ENCODE data around the gene RWDD4.
"Not testable (repeated sequence)": the region's sequence is repeated elsewhere in the genome, so short reads cannot be mapped to it uniquely, and the experiment has no call there.

The RWDD4 gene

GRCh38 chr4:183658362-183659028 lies 490 bp downstream of the RWDD4 start:
- Mint-ChIP-seq H3K4me3 (peak overlapping the region; percentile 94), H3K4me1 (ENCODE audit: low read depth) (peaks cover 38% of the 10 kb centered on the region), H3K27me3 (no peaks in the 10 kb centered on the region), H3K27ac (peak overlapping the region; percentile 96), H3K9me3 (no peaks in the 10 kb centered on the region), H3K36me3 (ENCODE audit: low read depth) (peaks cover 24% of the 10 kb centered on the region)

- Mint-ChIP-seq H3K4me1 (ENCODE audit: low read depth) (peaks cover 38% of the 10 kb centered on the region), H3K9me3 (no peaks in the 10 kb centered on the region), H3K36me3 (ENCODE audit: low read depth) (peaks cover 32% of the 10 kb centered on the region), H3K27ac (peak overlapping the region; percentile 96), H3K4me3 (peak overlapping the region; percentile 94), H3K27me3 (no peaks in the 10 kb centered on the region)
Measured at GRCh38 chr4:183657564-183657963, 1.4 kb downstream of the RWDD4 start.

- Mint-ChIP-seq H3K27me3 (no peaks in the 10 kb centered on the region), H3K9me3 (no peaks in the 10 kb centered on the region), H3K36me3 (ENCODE audit: low read depth) (peaks cover 59% of the 10 kb centered on the region), H3K27ac (no peak overlapping the region), H3K4me3 (no peak overlapping the region), H3K4me1 (ENCODE audit: low read depth) (no peaks in the 10 kb centered on the region)
Measured at GRCh38 chr4:183645326-183645725, 13.7 kb downstream of the RWDD4 start.

- H3K27me3 Mint-ChIP-seq = no peaks in the 10 kb centered on the region
- H3K9me3 Mint-ChIP-seq = no peaks in the 10 kb centered on the region
- H3K27ac Mint-ChIP-seq = no peak overlapping the region
- H3K36me3 Mint-ChIP-seq (ENCODE audit: low read depth) = peaks cover 22% of the 10 kb centered on the region
- peaks cover 16% of the 10 kb centered on the region for H3K4me1 Mint-ChIP-seq (ENCODE audit: low read depth)
- no peak overlapping the region for H3K4me3 Mint-ChIP-seq
Measured at GRCh38 chr4:183639291-183639690, 19.7 kb downstream of the RWDD4 start.

- no peaks in the 10 kb centered on the region for H3K27me3 Mint-ChIP-seq
- peaks cover 16% of the 10 kb centered on the region for H3K4me1 Mint-ChIP-seq (ENCODE audit: low read depth)
- no peaks in the 10 kb centered on the region for H3K9me3 Mint-ChIP-seq
- H3K36me3 Mint-ChIP-seq (ENCODE audit: low read depth) = peaks cover 16% of the 10 kb centered on the region
- no peak overlapping the region for H3K4me3 Mint-ChIP-seq
- no peak overlapping the region for H3K27ac Mint-ChIP-seq
Measured at GRCh38 chr4:183638436-183638835, 20.5 kb downstream of the RWDD4 start.

- Mint-ChIP-seq H3K9me3 (no peaks in the 10 kb centered on the region), H3K27me3 (no peaks in the 10 kb centered on the region), H3K36me3 (ENCODE audit: low read depth) (peaks cover 15% of the 10 kb centered on the region), H3K4me3 (no peak overlapping the region), H3K27ac (no peak overlapping the region), H3K4me1 (ENCODE audit: low read depth) (peaks cover 16% of the 10 kb centered on the region)
Measured at GRCh38 chr4:183637461-183637860, 21.5 kb downstream of the RWDD4 start.

GRCh38 chr4:183636923-183637322 lies 22.1 kb downstream of the RWDD4 start:
- Mint-ChIP-seq H3K27me3 (no peaks in the 10 kb centered on the region), H3K27ac (no peak overlapping the region), H3K36me3 (ENCODE audit: low read depth) (peaks cover 11% of the 10 kb centered on the region), H3K4me3 (no peak overlapping the region), H3K4me1 (ENCODE audit: low read depth) (peaks cover 16% of the 10 kb centered on the region), H3K9me3 (no peaks in the 10 kb centered on the region)

- Mint-ChIP-seq H3K36me3 (ENCODE audit: low read depth) (peaks cover 8% of the 10 kb centered on the region), H3K9me3 (no peaks in the 10 kb centered on the region), H3K4me1 (ENCODE audit: low read depth) (peaks cover 16% of the 10 kb centered on the region), H3K27ac (no peak overlapping the region), H3K27me3 (no peaks in the 10 kb centered on the region), H3K4me3 (no peak overlapping the region)
Measured at GRCh38 chr4:183636503-183636902, 22.5 kb downstream of the RWDD4 start.

GRCh38 chr4:183635741-183636140 lies 23.2 kb downstream of the RWDD4 start:
- Mint-ChIP-seq H3K4me1 (ENCODE audit: low read depth) (peaks cover 16% of the 10 kb centered on the region), H3K27ac (no peak overlapping the region), H3K36me3 (ENCODE audit: low read depth) (peaks cover under 1% of the 10 kb centered on the region), H3K27me3 (no peaks in the 10 kb centered on the region), H3K9me3 (no peaks in the 10 kb centered on the region), H3K4me3 (no peak overlapping the region)

- peaks cover 16% of the 10 kb centered on the region for H3K4me1 Mint-ChIP-seq (ENCODE audit: low read depth)
- no peaks in the 10 kb centered on the region for H3K36me3 Mint-ChIP-seq (ENCODE audit: low read depth)
- H3K27me3 Mint-ChIP-seq = no peaks in the 10 kb centered on the region
- H3K9me3 Mint-ChIP-seq = no peaks in the 10 kb centered on the region
- H3K27ac Mint-ChIP-seq = no peak overlapping the region
- no peak overlapping the region for H3K4me3 Mint-ChIP-seq
Measured at GRCh38 chr4:183635321-183635720, 23.7 kb downstream of the RWDD4 start.

- H3K36me3 Mint-ChIP-seq (ENCODE audit: low read depth) = no peaks in the 10 kb centered on the region
- H3K9me3 Mint-ChIP-seq = no peaks in the 10 kb centered on the region
- H3K27me3 Mint-ChIP-seq = no peaks in the 10 kb centered on the region
- H3K4me3 Mint-ChIP-seq = no peak overlapping the region
- no peak overlapping the region for H3K27ac Mint-ChIP-seq
- H3K4me1 Mint-ChIP-seq (ENCODE audit: low read depth) = peaks cover 16% of the 10 kb centered on the region
Measured at GRCh38 chr4:183633476-183634400, 25.2 kb downstream of the RWDD4 start.

- Mint-ChIP-seq H3K4me1 (ENCODE audit: low read depth) (peaks cover 10% of the 10 kb centered on the region), H3K4me3 (no peak overlapping the region), H3K27me3 (no peaks in the 10 kb centered on the region), H3K36me3 (ENCODE audit: low read depth) (no peaks in the 10 kb centered on the region), H3K9me3 (no peaks in the 10 kb centered on the region), H3K27ac (no peak overlapping the region)
Measured at GRCh38 chr4:183632689-183633088, 26.3 kb downstream of the RWDD4 start.

- Mint-ChIP-seq H3K9me3 (no peaks in the 10 kb centered on the region), H3K27ac (no peak overlapping the region), H3K4me3 (no peak overlapping the region), H3K27me3 (no peaks in the 10 kb centered on the region), H3K4me1 (ENCODE audit: low read depth) (peaks cover under 1% of the 10 kb centered on the region), H3K36me3 (ENCODE audit: low read depth) (no peaks in the 10 kb centered on the region)
Measured at GRCh38 chr4:183631577-183632198, 27.3 kb downstream of the RWDD4 start.

- no peaks in the 10 kb centered on the region for H3K4me1 Mint-ChIP-seq (ENCODE audit: low read depth)
- H3K9me3 Mint-ChIP-seq = no peaks in the 10 kb centered on the region
- no peaks in the 10 kb centered on the region for H3K36me3 Mint-ChIP-seq (ENCODE audit: low read depth)
- H3K27me3 Mint-ChIP-seq = no peaks in the 10 kb centered on the region
- H3K4me3 Mint-ChIP-seq = no peak overlapping the region
- no peak overlapping the region for H3K27ac Mint-ChIP-seq
Measured at GRCh38 chr4:183627979-183628588, 30.9 kb downstream of the RWDD4 start.

- not testable (repeated sequence) for H3K9me3 Mint-ChIP-seq; H3K4me3 Mint-ChIP-seq; H3K36me3 Mint-ChIP-seq (ENCODE audit: low read depth); H3K27ac Mint-ChIP-seq; H3K4me1 Mint-ChIP-seq (ENCODE audit: low read depth); H3K27me3 Mint-ChIP-seq
Measured at GRCh38 chr4:183627286-183627685, 31.7 kb downstream of the RWDD4 start.
